ENCODE measurements around the gene ZNF66.
A peak's percentile ranks its signal among the peaks of the same experiment; 100 is the strongest.
"Not testable (repeated sequence)": the region's sequence is repeated elsewhere in the genome, so short reads cannot be mapped to it uniquely, and the experiment has no call there.

Gene ZNF66

DNA sequence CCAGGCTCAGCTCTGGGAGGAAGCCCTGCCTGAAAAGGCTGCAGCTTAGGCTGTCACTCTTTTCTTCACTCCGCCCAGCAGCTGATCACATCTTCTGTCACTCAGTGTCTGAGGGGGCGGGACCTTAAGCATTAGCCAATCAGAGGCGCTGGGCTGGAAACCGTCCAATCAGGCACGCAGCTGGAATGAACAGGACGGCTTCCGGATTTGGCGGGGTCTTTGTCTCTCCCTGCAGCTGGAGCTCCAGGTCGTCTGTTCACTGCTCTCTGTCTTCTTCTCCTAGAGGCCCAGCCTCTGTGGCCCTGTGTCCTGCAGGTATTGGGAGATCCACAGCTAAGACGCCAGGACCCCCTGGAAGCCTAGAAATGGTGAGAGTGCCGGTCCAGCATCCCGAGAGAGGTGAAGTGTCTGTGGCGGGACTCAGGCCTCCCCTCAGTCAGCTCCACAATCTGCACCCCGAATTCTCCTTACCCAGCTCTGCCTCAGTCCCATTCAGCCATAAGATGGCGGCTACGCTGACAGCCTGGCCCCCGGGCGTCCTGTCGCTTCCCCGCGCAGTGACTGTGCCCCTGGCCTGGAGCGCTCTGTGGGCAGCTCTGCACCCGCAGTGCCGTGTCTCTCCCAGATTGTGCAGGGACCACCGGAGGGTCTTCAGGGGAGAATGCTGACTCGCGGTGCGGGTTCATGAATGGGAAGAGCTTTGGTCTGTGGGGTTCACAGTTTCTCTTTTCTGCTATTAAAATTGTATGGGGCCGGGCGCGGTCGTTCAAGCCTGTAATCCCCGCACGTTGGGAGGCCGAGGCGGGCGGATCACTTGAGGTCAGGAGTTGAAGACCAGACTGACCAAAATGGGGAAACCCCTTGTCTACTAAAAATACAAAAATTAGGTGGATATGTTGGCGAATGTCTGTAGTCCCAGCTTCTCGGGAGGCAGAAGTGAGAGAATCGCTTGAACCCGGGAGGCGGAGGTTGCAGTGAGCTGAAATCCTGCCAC lies at the start of gene ZNF66:
Gene ZNF66 (plus strand): TSS at position 222 of the 994 bp plus-strand sequence. CDS start 144 bp downstream, at position 366.
- DNase-seq: peak; percentile 90

DNA sequence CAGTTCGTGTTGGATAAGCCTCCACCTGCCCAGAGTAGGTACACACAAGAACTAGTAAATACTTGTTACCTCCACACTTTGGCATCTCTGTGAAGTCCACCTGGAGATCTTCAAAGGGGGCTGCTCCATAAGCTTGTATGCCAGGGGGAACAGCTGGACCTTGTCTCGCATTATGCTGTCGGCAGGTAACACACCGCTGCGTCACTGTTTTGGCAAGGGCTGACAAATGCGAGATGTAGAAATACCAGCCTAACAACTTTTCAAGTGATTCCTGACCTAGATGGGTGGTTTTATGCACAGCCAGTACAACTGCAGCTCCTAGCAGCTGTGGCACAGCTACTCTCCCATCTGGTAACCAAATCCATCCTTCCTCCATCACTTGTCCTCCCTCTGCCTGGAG lies 25.9 kb upstream of the ZNF66 start:
- not testable (repeated sequence) for DNase-seq

DNA sequence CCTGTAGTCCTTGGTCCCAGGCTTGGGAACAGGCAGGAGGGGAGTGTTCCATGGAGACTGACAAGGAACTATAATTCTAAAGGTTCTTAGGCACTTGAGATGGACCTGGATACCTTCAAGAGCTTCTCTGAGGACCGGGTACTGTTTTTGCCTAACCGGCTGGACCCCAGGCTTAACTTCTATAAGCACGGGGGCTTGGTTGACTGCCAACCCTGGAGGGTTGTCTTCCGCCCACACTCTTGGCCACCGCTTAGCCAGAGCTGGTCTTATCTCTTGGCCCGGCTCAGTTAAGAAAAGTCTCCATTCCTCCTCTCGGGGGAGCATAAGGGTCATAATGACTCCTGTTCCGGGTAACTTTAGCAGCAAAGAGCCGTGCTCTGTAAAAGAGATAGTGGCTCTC lies 23.8 kb upstream of the ZNF66 start:
- DNase-seq: not testable (repeated sequence)

DNA sequence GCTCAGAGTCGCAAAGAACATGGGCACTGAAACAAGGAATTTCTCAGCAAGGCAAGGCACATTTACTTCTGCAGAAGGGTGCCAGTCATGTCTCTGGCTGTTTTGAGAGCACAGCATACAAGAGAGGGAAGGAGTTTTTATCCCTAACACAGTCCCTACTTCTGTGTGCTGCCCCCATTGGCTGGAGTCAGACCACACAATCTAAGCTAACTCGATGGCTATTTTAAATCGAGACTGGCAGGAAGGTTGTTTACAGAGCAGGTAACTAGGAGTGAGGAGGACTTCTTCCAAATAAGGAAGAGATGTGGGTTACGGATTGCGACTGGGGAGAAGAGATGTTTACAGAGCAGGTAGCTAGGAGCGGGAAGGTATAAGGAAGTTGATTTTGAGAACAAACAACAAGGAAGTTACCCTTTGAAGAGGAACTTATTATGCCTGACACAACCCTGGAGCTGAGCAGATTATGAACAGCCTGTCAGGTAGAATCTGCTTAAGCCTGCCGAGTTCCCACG lies 6.8 kb upstream of the ZNF66 start:
- DNase-seq: not testable (repeated sequence)

DNA sequence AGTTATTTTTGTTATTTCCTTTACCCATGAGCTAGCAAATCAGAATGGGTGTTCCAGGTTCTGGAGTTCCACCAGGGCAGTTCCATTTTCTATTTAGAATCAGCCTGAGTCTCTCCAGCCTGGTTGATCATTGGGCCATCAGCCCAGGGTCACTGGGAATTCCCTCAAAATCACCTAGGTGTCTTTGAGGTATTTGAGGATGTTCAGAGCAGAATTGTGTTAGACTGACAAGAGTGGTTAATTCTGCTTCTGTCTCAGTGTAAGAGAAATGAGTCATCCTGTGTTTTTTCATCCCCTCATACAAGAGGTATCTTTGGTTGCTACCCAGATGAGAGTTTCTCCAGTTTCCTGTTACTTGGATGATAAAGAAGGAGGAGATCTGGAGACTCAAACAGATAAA lies 11.7 kb downstream of the ZNF66 start:
- no peak for DNase-seq

DNA sequence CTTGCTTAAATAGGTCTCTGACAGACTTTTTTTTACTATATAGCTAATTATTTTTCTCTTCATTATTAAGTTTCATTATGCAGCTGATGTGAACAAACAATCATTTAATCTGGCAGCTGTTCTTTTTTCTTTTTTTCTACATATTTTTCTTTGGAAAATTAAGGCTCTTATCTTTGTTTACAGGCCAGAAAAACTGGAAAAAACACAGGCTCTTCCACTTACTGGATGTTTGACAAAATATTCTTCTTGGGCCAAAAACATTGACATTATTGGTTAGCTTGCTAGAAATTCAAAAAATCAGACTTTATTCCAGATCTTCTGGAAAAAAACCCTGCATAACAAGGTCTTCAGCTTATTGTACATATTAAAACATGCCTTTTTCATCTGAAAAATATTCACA lies 15.7 kb downstream of the ZNF66 start:
- no peak for DNase-seq

DNA sequence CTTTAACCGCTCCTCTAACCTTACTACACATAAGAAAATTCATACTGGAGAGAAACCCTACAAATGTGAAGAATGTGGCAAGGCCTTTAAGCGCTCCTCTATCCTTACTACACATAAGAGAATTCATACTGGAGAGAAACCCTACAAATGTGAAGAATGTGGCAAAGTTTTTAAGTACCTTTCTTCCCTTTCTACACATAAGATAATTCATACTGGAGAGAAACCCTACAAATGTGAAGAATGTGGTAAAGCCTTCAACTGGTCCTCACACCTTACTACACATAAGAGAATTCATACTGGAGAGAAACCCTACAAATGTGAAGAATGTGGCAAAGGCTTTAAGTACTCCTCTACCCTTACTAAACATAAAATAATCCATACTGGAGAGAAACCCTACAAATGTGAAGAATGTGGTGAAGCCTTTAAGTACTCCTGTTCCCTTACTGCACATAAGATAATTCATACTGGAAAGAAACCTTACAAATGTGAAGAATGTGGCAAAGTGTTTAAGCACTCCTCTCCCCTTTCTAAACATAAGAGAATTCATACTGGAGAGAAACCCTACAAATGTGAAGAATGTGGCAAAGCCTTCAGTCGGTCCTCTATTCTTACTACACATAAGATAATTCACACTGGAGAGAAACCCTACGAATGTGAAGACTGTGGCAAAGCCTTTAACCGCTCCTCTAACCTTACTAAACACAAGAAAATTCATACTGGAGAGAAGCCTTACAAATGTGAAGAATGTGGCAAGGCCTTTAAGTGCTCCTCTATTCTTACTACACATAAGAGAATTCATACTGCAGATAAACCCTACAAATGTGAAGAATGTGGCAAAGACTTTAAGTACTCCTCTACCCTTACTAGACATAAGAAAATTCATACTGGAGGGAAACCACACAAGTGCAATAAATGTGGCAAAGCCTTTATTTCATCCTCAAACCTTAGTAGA lies 30.5 kb downstream of the ZNF66 start:
- DNase-seq: not testable (repeated sequence)

DNA sequence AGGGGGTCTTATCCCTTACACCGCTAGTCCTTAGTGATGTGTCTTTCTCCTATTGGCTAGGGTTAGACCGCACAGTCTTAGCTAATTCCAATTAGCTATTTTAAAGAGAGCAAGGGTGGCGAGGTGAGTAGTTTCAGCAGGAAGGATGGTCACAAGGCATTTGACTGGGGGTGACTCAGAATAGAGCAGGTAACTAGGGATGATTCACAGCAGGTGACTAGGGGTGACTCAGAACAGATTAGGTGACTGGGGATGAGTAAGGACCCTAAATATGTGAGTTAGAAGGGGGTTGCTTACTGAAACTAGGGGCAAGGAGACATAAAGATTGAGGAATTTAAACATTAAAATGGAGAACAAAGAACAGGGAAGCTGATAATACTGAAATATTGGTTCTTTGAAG lies 64.3 kb downstream of the ZNF66 start:
- no peak for DNase-seq

Measured in activated CD8-positive, alpha-beta memory T cell treated with anti-CD3 and anti-CD28 coated beads, Interleukin-2, amount 50 U/mL, for 4 hours (primary cell).